ENCODE data around the gene CAPRIN1. TPM values are rescaled to one million over a fixed set of nuclear protein-coding genes. Genes with fewer than 3 reads are reported as not detected.

Gene CAPRIN1
- total RNA-seq, 2 donors from 2014 or later: 145 to 184 TPM

GRCh38 chr11:34148504-34149165 lies 97.1 kb downstream of the CAPRIN1 start:
- no peaks in the 10 kb centered on the region for H3K9me3 ChIP-seq
- peaks cover 56% of the 10 kb centered on the region for H3K36me3 ChIP-seq
- H3K4me1 ChIP-seq (ENCODE audit: control insufficient read depth in 1 of 2, low read depth in 2 of 2): no peaks in the 10 kb centered on the region
- H3K27me3 ChIP-seq (replicated peaks; ENCODE audit: insufficient read depth): no peaks in the 10 kb centered on the region
- no peak for TF ChIP-seq CTCF (IDR thresholded peaks at IDR 0.05)
- DNase-seq (ENCODE audit: low spot score) (no peak), ATAC-seq (ENCODE audit: insufficient number of reproducible peaks, low FRiP score, low read depth) (no peak)
- no peak overlapping the region for H3K4me3 ChIP-seq
- no peak overlapping the region for H3K27ac ChIP-seq

- DNase-seq (ENCODE audit: low spot score) (no peak), ATAC-seq (ENCODE audit: insufficient number of reproducible peaks, low FRiP score, low read depth) (no peak)
- H3K4me1 ChIP-seq (ENCODE audit: control insufficient read depth in 1 of 2, low read depth in 2 of 2): peaks cover 0 to 2% of the 10 kb centered on the region in 2 donors
- H3K36me3 ChIP-seq: peaks cover 50% of the 10 kb centered on the region
- no peaks in the 10 kb centered on the region for H3K27me3 ChIP-seq (replicated peaks; ENCODE audit: insufficient read depth)
- TF ChIP-seq CTCF (IDR thresholded peaks at IDR 0.05): no peak
- no peaks in the 10 kb centered on the region for H3K9me3 ChIP-seq
- no peak overlapping the region for H3K4me3 ChIP-seq
- no peak overlapping the region for H3K27ac ChIP-seq
Observed at GRCh38 chr11:34149274-34149673, 97.7 kb downstream of the CAPRIN1 start.

- Histone ChIP-seq H3K4me1 (ENCODE audit: control insufficient read depth in 1 of 2, low read depth in 2 of 2) (peaks cover under 1 to 7% of the 10 kb centered on the region in 2 donors), H3K27ac (no peak overlapping the region), H3K27me3 (replicated peaks; ENCODE audit: insufficient read depth) (no peaks in the 10 kb centered on the region), H3K4me3 (no peak overlapping the region), H3K36me3 (peaks cover 46% of the 10 kb centered on the region), H3K9me3 (no peaks in the 10 kb centered on the region)
- DNase-seq (ENCODE audit: low spot score): no peak
- TF ChIP-seq CTCF (IDR thresholded peaks at IDR 0.05): peak; percentile 45
- no peak for ATAC-seq (ENCODE audit: insufficient number of reproducible peaks, low FRiP score, low read depth)
Observed at GRCh38 chr11:34149786-34150185, 98.3 kb downstream of the CAPRIN1 start.

- ATAC-seq (ENCODE audit: insufficient number of reproducible peaks, low FRiP score, low read depth) (no peak), DNase-seq (ENCODE audit: low spot score) (no peak)
- Histone ChIP-seq H3K9me3 (no peaks in the 10 kb centered on the region), H3K36me3 (peaks cover 43% of the 10 kb centered on the region), H3K4me1 (ENCODE audit: control insufficient read depth in 1 of 2, low read depth in 2 of 2) (peaks cover 8 to 16% of the 10 kb centered on the region in 2 donors), H3K4me3 (no peak overlapping the region), H3K27ac (no peak overlapping the region), H3K27me3 (replicated peaks; ENCODE audit: insufficient read depth) (no peaks in the 10 kb centered on the region)
- TF ChIP-seq CTCF (IDR thresholded peaks at IDR 0.05): no peak
Observed at GRCh38 chr11:34150494-34151151, 99.1 kb downstream of the CAPRIN1 start.

Other genes starting within 250 kb of the CAPRIN1 start
- 10 to 100 TPM; 37.0 to 74.3 TPM for gene LMO2, start 159.7 kb upstream of the CAPRIN1 start, total RNA-seq
- gene NAT10, start 53.9 kb downstream of the CAPRIN1 start, total RNA-seq: 10 to 100 TPM; 14.1 to 39.9 TPM